Measurements from ENCODE around the gene AKT1.
"Not testable (repeated sequence)": the region's sequence is repeated elsewhere in the genome, so short reads cannot be mapped to it uniquely, and the experiment has no call there.

AKT1 gene

DNA sequence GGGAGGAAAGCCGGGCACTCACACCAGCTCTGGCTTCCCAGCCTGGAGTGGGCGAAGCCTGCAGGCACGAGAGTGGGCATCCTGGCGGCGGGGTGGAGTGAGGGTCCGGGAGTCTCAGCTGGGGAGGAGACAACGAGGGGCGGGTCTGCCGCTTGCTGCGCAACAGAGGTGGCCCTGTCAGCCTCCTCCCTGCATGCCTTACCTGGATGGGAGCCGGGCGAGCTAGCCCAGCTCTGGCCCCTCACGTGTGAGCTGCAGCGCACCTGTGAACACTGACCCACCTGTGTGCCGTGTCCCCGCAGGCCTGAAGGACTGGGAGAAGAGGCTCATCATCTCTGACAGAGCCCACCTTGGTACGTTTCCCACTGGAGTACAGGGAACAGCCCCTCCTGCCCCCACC, 56.5 kb downstream of the AKT1 start:
- no peak for DNase-seq (ENCODE audit: low read depth in 2 of 2)

DNA sequence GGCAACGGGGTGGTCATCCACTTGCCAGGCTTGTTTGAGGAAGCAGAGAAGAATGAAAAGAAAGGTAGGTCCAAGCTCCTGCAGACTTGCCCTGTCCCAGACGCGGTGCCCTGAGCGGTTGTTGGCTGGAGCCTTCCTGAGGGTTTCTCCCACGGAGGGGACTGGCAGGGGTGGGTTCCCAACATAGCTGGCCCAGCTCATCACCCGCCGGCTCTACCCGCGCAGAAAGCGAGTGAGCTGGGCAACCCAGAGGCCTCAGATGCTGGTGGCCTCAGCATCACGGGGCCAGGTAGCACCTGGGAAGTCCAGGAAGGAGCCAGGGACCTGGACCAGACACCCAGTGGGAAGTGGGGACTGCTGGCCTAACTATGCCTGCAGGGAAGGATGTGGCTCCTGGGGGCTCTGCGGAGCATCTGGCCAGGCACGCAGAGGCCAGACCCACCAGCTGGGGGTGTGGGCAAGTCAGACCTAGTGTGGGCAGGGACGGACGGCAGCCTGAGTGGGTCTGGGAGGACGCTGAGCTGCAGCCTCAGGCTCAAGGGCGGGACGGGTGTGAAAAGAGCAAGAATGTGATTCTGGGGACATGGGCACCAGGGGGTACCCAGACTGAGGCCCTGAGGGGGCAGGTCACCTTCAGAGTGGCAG, 57.1 kb downstream of the AKT1 start:
- no peak for DNase-seq (ENCODE audit: low read depth in 2 of 2)

DNA sequence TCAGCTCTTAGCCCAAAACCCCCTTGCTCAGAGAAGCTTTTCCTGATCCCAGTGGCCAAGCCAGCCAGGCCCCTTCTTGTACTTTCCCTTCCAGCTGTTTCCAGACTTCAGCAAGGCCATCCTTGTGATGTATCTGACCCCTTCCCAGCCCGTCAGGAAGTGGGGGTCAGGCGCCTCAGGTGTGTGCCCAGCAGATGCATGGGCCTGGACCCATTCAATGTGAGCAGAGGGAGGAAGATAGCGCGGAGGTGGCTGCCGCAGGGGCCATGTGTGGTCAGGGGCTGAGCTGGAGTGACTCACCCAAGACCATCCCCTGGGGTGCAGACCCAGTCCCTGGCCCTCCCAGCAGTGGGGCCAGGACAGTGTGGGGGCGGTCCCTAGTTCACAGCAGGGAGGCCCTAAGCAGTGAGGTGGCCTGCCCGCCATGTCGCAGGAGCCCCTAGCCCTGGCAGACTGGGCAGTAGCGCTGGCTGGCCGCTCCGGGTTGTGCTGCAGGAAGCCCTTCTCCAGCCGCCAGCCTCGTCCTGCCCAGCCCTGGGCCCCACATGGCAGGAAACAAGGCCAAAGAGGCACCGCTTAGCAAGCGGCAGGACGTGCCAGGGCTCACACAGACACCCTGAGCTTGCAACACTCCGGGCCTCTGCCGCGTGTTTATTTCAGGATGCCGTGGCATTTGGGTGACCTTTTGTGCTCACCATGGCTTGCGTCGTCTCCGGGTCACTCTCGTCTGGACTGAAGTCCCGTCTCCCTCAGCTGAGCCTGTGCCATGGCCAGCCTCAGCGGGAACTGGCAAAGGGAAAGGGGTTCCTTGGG, 59.5 kb downstream of the AKT1 start:
- no peak for DNase-seq (ENCODE audit: low read depth in 2 of 2)

DNA sequence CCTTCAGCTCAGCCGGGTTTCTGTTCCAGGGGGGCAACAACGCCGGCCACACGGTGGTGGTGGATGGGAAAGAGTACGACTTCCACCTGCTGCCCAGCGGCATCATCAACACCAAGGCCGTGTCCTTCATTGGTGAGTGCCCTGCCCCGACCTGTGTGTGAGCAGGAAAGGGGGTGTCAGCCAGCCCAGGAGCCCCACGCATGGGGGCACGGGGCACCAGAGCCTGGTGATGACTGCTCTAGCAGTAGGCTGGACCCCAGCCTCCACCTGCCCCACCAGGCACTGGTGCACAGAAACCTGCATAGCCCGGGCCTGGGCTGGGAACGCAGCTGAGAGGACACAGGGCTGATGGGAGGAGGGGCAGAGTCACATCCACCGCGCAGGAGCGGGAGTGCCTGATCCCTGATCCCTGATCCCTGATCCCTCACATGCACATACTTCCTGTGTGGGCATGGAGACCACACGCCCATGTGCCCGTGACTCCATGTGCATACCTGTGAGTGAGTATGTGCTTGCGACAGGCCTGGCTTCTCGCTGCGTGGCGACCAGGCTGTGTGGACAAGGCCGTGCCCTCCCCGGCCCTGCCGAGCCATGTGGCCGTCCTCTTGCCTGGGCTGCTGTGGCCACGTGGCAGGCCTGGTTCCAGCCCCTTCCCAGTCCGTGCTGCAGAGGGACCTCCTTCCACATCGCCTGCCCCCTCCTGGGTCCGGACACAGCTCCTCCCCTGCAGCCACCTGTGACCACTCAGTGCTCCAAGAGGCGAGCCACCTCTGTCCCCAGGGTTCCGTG, 60.4 kb downstream of the AKT1 start:
- no peak for DNase-seq (ENCODE audit: low read depth in 2 of 2)

DNA sequence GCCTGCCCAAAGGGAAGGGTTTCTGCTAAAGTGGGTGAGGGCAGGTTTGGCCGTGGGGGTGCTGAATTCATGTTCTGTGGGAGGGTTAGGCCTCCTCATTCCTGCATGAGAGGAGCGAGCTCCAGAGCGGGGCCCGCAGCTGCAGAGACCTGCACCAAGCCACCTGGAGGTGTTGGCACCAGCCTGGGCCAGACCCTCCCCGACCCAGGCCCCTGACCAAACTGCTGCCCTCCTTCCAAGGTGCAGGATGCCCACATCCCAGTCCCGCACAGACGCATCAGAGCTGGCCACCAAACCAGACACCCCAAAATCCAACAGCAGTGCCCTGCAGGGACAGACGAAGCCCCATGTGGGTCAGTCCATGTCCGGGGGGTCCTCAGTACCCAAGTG, 61.0 kb downstream of the AKT1 start:
- no peak for DNase-seq (ENCODE audit: low read depth in 2 of 2)

DNA sequence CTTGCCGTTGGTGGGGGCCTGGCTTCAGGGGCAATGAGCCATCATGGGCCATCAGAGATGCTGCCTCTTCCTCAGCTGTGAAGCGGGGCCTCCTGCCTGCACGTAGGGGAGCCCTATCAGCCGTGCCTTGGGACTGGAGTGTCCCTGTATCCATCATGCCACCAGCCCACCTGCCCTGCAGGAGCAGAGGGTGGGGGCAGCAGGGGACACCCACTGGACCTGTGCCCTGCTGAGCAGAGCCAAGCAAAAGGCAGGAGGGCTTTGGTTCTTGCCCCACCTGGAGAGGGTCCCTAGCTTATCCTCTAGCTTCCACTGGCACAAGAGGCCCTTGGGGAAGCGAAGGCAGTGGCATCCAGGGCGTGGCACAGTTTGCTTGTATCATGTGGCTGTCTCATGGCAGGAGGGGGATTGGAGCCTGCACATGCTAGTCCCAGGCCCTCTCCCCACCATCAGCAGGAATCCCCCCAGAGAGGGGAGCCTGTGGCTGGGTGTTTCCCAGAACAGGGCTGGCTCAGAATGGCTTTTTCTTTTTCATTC, 61.4 kb downstream of the AKT1 start:
- DNase-seq (ENCODE audit: low read depth in 2 of 2), result no peak

DNA sequence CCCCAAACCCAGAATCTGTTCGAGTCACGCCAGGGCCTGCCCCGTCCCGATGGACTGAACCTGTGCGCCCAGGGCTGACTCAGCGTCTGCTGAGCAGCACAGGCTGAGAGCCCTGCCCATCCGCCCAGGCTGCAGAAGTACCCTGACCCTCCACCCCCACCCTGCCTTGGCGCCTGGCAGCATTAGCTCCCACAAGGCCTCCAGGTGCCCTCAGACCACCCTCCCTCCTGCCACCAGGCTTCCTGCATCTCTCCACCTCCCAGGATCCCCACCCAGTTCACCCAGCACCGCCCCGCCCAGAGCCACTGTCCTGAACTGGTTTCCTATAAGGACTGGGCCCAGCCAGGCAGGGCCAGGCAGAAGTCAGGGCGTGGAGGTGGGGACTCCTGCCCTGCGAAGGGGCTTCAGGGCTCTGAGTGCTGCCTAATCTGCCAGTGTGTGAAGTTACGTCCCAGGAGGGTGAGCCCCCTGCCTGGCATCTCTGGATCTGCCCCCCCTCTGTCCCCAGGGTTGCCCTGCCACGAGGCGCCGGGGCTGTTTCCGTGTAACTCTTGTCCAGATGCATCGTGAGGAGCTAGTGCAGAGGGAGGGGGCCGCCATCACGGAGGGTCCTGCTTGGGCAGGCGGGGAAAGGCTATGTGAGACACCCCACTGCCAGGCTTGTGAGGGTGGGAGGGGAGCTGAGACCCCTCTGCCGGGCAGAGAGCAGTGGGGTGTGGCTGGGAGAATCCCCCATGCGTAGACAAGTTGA, 62.4 kb downstream of the AKT1 start:
- DNase-seq (ENCODE audit: low read depth in 2 of 2), result no peak

DNA sequence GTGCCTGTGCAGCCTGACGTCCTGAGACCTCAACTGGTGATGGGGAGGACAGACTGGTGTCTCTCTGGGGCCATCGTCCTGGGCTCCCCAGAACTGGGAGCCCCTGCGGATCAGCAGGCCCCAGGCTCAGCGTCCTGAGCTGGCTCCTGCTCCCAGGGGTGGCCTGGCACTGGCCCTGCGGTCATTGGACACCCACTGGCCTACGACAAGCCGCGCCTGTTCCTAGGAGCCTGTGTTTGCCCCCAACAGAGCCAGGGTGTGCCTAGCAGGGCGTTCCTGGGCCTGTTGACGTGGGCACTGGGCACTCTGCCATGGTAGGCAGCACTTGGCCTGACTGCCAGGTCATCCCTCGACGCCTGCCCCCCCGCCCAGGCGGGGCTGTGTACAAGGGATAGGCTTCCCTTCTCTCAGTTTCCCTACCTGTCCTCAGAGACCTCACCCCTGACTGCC, 63.2 kb downstream of the AKT1 start:
- no peak for DNase-seq (ENCODE audit: low read depth in 2 of 2)

DNA sequence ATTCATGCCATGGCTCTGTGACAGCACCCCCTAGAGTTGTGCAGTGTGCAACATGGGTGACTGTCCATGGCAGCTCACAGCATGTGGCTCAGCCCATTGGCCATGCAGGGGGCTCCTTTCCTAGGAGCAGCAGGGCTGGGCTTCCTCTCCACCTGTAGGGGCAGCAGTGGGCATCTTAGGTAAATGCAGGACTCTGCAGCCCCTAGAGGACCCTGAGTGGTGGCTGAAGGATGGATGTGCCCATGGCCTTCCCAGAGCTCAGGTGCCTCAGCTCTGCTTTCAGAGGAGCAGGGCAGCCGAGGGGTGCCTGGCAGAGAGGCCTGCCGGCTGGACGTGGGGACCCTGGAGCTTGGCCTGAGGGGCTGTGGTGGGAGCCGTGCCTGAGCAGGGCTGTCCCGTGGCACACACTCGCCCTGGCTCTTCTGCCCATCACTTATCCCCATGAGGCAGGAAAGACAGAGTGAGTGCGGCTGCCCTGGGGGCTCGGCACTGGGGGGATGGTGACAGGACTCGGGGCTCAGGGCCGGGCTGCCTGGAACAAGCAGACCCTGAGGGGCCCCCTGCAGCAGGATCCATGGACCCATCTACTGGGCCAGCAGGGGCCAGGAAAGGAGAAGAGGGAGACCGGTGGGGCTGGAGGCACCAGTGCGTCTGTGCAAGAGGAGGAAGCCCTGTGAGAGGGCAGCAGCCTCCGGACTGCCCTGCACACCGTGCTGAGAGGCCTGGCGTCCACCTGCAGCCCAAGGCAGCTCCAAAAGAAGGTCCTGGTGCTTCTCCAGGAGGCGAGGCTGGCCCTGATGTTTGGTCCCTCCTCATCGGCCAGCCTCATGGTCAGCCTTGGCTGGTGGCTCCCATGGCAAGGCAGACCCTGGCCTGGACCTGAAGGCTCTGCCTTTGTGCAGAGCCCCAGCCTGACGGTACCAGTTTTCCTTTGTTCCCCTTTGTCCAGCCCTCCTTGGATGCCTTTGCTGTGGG, 63.9 kb downstream of the AKT1 start:
- DNase-seq (ENCODE audit: low read depth in 2 of 2), result no peak

DNA sequence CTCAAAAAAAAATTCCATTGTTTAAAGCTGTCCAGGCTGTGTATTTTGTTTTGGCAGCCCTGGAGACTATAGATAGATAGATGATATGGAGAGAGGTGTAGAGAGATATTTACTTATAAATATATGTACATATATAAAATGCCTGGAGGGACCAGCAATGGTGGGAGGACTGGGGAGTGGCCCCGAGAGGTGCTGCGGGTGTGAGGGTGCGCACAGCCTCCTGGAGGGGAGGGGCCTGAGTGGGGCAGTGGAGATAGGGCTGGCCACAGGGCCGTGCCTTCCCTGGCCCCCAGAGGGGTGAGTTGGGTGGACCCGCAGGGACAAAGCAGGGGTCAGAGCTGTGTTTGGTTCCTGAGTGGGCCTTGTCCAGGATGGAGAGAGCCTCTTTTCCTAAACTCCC, 65.1 kb downstream of the AKT1 start:
- no peak for DNase-seq (ENCODE audit: low read depth in 2 of 2)

DNA sequence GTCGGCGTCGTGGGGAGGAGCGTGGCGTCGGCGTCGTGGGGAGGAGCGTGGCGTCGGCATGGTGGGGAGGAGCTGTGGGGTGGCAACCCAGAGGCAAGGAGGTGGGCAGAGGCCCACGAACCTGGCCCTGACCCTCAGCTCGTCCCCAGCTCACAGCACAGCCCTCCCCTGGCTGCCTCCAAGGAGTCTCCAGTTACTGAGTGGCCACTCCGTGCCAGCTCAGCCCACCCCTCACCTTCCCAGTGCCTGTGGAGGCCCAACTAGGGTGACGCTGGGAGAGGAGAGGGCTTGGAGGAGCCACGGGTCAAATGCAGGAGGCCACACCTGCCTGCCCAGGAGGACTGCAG, 65.7 kb downstream of the AKT1 start:
- DNase-seq (ENCODE audit: low read depth in 2 of 2), result no peak

DNA sequence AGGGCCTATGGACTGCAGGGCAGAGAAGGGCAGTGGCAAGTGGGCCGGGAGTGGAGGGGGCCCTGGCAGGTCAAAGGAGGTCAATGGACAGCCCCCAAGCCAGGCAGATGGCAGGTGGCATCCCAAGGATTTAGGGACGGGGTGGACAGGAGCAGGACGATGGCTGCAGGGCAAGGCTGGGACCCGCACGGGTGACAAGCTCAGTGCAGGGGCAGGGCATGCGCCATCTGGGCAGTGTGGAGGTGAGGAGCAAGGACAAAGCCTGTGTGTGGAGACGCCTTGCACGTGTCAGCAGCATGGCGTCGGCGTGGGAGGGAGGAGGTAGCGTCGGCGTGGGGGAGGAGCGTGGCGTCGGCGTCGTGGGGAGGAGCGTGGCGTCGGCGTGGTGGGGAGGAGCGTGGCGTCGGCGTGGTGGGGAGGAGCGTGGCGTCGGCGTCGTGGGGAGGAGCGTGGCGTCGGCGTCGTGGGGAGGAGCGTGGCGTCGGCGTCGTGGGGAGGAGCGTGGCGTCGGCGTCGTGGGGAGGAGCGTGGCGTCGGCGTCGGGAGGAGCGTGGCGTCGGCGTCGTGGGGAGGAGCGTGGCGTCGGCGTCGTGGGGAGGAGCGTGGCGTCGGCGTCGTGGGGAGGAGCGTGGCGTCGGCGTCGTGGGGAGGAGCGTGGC, 66.2 kb downstream of the AKT1 start:
- not testable (repeated sequence) for DNase-seq (ENCODE audit: low read depth in 2 of 2)

DNA sequence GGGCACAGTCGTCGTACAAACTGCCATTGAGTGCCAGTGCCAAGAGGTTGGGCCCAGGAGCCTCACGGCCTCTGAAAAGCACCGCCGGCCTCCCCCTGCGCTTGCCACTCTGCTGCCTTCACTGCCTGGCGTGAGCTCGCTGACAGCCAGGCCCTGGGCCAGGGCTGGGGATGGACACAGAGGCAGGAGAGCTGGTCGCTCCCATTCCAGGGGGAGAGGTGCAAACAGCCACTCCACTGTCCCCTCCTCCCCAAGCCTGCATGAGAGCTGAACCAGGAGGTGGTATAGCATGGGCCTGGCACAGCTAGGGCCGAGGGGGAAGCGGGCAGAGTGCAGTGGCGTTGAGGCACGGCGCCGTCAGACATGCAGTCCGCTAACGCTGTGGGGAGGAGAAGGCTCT, 66.9 kb downstream of the AKT1 start:
- no peak for DNase-seq (ENCODE audit: low read depth in 2 of 2)

DNA sequence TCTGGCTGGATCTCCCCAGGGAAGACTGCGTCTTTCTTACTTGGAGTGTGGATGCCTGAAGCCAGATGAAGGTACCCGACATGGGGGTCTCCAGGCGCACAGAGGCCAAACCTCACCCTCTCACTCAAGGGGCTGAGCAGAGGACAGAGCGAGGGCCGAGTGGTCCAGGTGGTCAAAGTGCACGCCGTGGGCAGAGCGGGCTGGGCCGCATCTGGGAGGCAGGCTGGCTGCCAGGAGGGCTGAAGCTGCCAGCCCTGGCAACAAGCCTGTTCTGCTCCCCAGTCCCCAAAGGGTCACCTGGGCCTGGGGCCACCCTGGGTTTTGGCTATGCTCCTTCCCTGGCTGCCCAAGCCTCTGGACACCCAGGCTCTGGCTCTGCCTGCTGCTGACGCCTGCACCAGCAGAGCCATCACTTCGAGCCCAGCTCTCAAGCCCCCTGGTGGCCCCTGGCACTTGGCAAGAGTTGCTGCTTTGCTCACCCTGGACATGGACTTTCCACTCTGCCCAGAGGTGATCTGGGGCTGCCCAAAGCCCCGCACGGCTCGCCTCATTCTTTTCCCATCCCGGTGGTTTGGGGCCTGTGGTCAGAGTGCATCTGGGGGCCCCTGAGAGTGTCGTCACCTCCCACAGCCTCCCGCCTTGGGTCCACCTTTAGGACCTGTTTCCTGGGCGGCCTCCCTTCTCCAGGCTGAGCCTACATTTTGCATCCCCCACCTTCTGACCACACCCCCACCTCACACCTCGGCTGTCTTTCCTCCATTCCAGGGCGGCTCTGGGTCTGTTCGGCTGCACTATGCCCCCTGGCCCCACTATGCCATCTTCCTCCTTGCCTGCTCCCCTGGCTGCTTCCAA, 68.7 kb downstream of the AKT1 start:
- DNase-seq (ENCODE audit: low read depth in 2 of 2), result no peak

DNA sequence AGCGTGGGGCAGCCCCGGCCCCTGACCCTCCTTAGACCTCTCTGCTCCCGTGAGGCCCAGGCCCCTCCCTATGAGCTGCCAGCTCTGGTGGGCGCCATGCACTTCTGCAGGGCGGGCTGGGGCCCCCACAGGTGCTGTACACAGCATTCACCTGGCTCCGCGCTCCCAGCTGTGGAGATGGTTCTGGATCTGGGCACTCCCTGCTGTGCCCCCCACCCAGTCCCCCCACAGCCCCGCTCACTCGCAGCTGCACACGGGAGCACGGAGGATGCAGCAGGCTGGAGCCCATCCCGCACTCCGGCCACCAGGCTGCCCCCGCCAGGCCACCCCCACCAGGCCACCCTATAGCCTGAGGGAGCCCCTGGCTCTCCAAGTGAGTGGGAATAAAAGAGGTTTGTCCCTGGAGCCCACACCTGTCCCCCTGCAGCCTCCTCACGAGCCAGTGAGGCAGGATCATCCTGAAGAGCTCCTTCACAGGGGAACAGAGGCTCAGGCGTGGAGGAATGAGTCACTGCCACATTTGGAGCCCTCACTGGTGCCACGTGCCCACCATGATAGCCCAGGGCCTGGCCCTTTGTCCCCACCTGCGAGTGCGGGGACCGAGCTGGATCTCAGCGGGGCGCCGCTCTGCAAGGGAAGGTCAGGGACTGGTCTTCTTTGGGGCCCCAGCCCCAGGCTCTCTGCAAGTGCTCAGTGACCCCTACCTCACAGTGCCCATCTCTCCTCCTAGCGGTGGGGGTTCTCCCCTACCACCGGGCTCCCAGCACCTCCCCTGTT, 69.6 kb downstream of the AKT1 start:
- no peak for DNase-seq (ENCODE audit: low read depth in 2 of 2)

DNA sequence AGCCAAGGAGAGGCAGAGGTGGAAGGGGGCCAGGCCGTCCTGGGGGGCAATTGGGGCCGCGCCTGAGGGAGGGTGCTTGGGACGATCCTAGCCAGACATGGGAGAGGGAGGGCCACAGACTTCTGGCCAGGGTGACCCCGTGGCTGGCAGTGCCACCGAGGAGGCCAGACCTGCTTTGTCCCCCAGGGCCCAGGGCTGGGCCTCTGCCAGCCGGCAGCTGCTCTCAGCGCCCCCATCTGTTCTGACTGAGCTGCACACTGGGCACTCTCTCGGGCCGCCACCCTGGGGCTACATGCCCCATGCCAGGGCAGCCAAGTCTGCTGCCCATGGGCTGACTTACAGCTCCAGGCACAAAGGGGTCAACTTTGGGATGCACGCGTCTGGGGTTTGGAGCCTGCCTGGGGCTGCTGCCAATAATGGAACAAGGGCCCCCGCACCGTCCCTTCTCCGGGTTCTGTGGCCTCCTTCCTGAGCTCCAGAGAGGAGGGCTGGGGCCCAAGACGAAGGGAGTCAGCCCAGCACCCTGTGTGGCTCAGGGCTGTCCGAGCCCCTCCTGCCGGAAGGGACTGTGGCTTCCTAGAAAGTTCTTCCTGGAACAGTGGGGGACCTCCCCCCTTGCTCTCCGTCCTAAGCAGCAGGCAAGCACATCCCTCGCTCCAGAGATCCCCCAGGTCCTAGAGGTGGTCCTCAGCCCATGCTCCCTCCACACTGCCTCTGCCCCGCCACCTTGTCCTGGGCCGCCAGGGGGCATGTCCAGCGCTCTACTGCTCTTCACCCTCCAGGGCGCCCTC, 70.4 kb downstream of the AKT1 start:
- DNase-seq (ENCODE audit: low read depth in 2 of 2), result no peak

DNA sequence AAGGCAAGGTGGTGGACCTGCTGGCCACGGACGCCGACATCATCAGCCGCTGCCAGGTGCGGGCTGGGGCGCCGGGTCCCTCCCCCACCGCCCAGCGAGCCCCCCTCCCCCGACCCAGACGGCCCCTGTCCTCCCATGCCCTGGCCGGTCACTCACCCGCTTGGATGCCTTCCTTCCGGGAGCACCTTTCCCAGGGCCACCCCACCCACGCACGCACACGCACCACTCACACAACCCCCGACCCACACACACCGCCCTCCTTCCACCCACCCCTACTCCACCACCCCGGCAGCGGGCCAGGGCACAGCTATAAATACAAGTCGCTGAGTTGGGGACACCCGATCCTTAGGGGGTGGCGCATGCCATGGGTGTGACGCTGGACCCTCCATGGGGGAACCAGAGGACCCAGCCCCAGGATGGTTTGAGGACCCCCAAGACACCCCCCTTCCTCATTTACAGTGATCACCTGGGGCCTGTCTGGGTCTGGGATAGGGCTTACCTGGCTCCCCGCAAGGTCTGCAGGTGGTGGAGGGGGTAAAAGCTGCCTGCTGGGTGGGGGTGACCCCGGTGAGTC, 71.1 kb downstream of the AKT1 start:
- no peak for DNase-seq (ENCODE audit: low read depth in 2 of 2)

Measured in stimulated activated CD4-positive, alpha-beta T cell treated with anti-CD3 and anti-CD28 coated beads, Interleukin-4, amount 100 ng/mL, for 48 hours (primary cell).